K562 (cell line): Measurements from ENCODE around the gene TRAPPC2B. TPM values are rescaled to one million over a fixed set of nuclear protein-coding genes. Genes with fewer than 3 reads are reported as not detected.

Source experiments
- CBX5 ChIP-seq: IDR thresholded peaks from 2 replicates; pipeline ENCODE4 v1.6.1; 2014; ENCODE audit warnings: low read depth, borderline replicate concordance
- GTF2E2 ChIP-seq: fragments of 200-800 bp; sonication (Bioruptor generic); IDR thresholded peaks from 2 replicates; pipeline ENCODE4 v1.6.1; 2016; ENCODE audit warnings: missing genetic modification characterization, missing compliant biosample characterization
- HOMEZ ChIP-seq: fragments of 250-450 bp; sonication (Bioruptor Pico); IDR thresholded peaks from 2 replicates; pipeline ENCODE4 v1.4.0; 2020; ENCODE audit warnings: mild to moderate bottlenecking, moderate library complexity
- NFIC ChIP-seq: fragments of 450-650 bp; IDR thresholded peaks from 2 replicates; pipeline ENCODE4 v1.6.1; 2017; ENCODE audit warnings: mild to moderate bottlenecking, inconsistent platforms
- NR2C2 ChIP-seq, 2 experiments: fragments of 200-800 bp in 1 of 2; sonication (Bioruptor generic) in 1 of 2; sonication (generic) in 1 of 2; formaldehyde crosslinking in 1 of 2; IDR thresholded peaks; 2 replicates each; pipeline versions ENCODE4 v1.6.1 to v1.8.0; 2016 to 2022; ENCODE audit warnings: mild to moderate bottlenecking in 1 of 2, missing compliant biosample characterization in 1 of 2, missing genetic modification characterization in 1 of 2, missing genetic modification reagents in 1 of 2
- POLR2A ChIP-seq: fragments of 450-650 bp; conservative IDR thresholded peaks from 2 replicates; pipeline ENCODE4 v1.6.1; 2016
- RBM25 ChIP-seq: fragments of 200-400 bp; formaldehyde crosslinking; IDR thresholded peaks from 2 replicates; pipeline ENCODE4 v1.6.1; 2018; ENCODE audit warnings: low read length, low read depth, moderate library complexity; ENCODE audit not compliant: severe bottlenecking
- RCOR1 ChIP-seq, 2 experiments: IDR thresholded peaks; 2 replicates each; pipeline ENCODE4 v1.6.1; 2012; ENCODE audit warnings: low read depth in 2 of 2, low read length in 2 of 2, borderline replicate concordance in 1 of 2, improper control_type of control experiment in 1 of 2
- RNF219 ChIP-seq: fragments of 250-450 bp; sonication (Bioruptor Pico); IDR thresholded peaks from 2 replicates; pipeline ENCODE4 v1.5.0; 2022; ENCODE audit warnings: mild to moderate bottlenecking
- ZNF316 ChIP-seq: fragments of 450-650 bp; IDR thresholded peaks from 2 replicates; pipeline ENCODE4 v1.6.1; 2016
- ZNF324 ChIP-seq: fragments of 250-450 bp; sonication (Bioruptor Pico); IDR thresholded peaks from 2 replicates; pipeline ENCODE4 v1.4.0; 2020; ENCODE audit warnings: mild to moderate bottlenecking
- ZNF695 ChIP-seq: fragments of 450-650 bp; formaldehyde crosslinking; IDR thresholded peaks from 2 replicates; pipeline ENCODE4 v1.4.0; 2020; ENCODE audit warnings: mild to moderate bottlenecking, moderate library complexity
- polyA plus RNA-seq, 8 experiments: library from polyadenylated mRNA; depleted of rRNA in 4 of 8; stranded (reverse) in 5 of 8; unstranded in 3 of 8; fragments of >200 nt; fragmentation: Nextera tagmentation in 2 of 8; fragmentation: Illumina TruSeq in 1 of 8; extraction: Ambion mirVana in 2 of 8; extraction: Trizol in 1 of 8; gene quantifications; 2 replicates each; pipeline versions ENCODE4 v1.2.1 to v1.2.3, GENCODE V29; 2011 to 2014; ENCODE audit warnings: inconsistent platforms in 1 of 8, missing spikeins in 1 of 8
- total RNA-seq, 7 experiments: library from RNA; depleted of rRNA in 6 of 7; stranded (reverse); fragments of >200 nt in 6 of 7; fragmentation: Illumina TruSeq in 2 of 7; extraction: Trizol in 2 of 7; gene quantifications; 2 replicates each; pipeline versions ENCODE4 v1.2.1 to v1.2.3, GENCODE V29; 2011 to 2021; ENCODE audit warnings: low replicate concordance in 1 of 7
- TF ChIP-seq, protein P1 (sequence below): fragments of 250-450 bp; sonication (Bioruptor Pico); IDR thresholded peaks from 2 replicates; pipeline ENCODE4 v1.5.0; 2021

TRAPPC2B gene
- total and polyA plus RNA-seq, 9 of the 15 experiments (the other 6 are each of a cell fraction or from before 2014, with no cell fraction given): 2.2 to 20.4 (median 4.6) TPM

- TF ChIP-seq ZNF324 (CRISPR knock-in tag) (no peak), POLR2A (peak; percentile 80), NFIC (no peak), ZNF695 (CRISPR knock-in tag) (no peak), RBM25 (peak; percentile 49), HOMEZ (no peak), CBX5 (no peak), GTF2E2 (0 out of 2 replicates have a peak, but pooled peaks have one; percentile 32), RNF219 (no peak), NR2C2 (CRISPR knock-in tag; IDR thresholded peaks at IDR 0.05) (peak; percentile 46; the same call in 1 of the 2 replicates), NR2C2 (tag; IDR thresholded peaks at IDR 0.05) (peak; percentile 95), RCOR1 (IDR thresholded peaks at IDR 0.05; ENCODE audit: borderline replicate concordance in 1 of 2, low read depth in 2 of 2, low read length in 2 of 2) (no peak), ZNF316 (no peak)
- TF ChIP-seq, protein P1, sequence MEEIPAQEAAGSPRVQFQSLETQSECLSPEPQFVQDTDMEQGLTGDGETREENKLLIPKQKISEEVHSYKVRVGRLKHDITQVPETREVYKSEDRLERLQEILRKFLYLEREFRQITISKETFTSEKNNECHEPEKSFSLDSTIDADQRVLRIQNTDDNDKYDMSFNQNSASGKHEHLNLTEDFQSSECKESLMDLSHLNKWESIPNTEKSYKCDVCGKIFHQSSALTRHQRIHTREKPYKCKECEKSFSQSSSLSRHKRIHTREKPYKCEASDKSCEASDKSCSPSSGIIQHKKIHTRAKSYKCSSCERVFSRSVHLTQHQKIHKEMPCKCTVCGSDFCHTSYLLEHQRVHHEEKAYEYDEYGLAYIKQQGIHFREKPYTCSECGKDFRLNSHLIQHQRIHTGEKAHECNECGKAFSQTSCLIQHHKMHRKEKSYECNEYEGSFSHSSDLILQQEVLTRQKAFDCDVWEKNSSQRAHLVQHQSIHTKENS (CRISPR knock-in tag): no peak
Measured at GRCh38 chr19:57410877-57411671, 47.7 kb downstream of the TRAPPC2B start, which contains the start of gene ZNF17 (continued).

Other genes with a start within 250 kb of the TRAPPC2B start
Only the 7 nearest of the 22 such genes appear.
- gene ZNF460, start 83.1 kb upstream of the TRAPPC2B start, total RNA-seq (2014; rRNA removed): 18.5 and 22.1 TPM in 2 replicates
- gene ZNF460, start 83.1 kb upstream of the TRAPPC2B start, total RNA-seq (2014; rRNA removed; fragmentation: Illumina TruSeq; extraction: Trizol): 36.2 and 36.7 TPM in 2 replicates
- gene ZNF460, start 83.1 kb upstream of the TRAPPC2B start, total RNA-seq (2015; rRNA removed; fragmentation: Illumina TruSeq; extraction: Trizol): 24.7 and 24.9 TPM in 2 replicates
- 28.0 and 29.6 TPM in 2 replicates for gene ZNF460, start 83.1 kb upstream of the TRAPPC2B start, total RNA-seq (2021)
- 16.6 and 23.6 TPM in 2 replicates for gene ZNF460, start 83.1 kb upstream of the TRAPPC2B start, polyA plus RNA-seq (2011; rRNA removed)
- 1.1 and 1.2 TPM in 2 replicates for gene ZNF460, start 83.1 kb upstream of the TRAPPC2B start, polyA plus RNA-seq (2014; fragmentation: Illumina TruSeq; extraction: Trizol)
- gene ZNF460, start 83.1 kb upstream of the TRAPPC2B start, polyA plus RNA-seq (2014; fragmentation: Nextera tagmentation; extraction: Ambion mirVana): under 1 TPM; 0.45 to 0.87 TPM
- 5.6 and 7.1 TPM in 2 replicates for gene ZNF460, start 83.1 kb upstream of the TRAPPC2B start, polyA plus RNA-seq (2014; rRNA removed)
- gene ZNF543, start 43.1 kb upstream of the TRAPPC2B start, total RNA-seq (2014; rRNA removed): 2.4 and 3.0 TPM in 2 replicates
- 5.5 and 6.7 TPM in 2 replicates for gene ZNF543, start 43.1 kb upstream of the TRAPPC2B start, total RNA-seq (2014; rRNA removed; fragmentation: Illumina TruSeq; extraction: Trizol)
- gene ZNF543, start 43.1 kb upstream of the TRAPPC2B start, total RNA-seq (2015; rRNA removed; fragmentation: Illumina TruSeq; extraction: Trizol): 3.8 and 4.5 TPM in 2 replicates
- 3.8 and 4.7 TPM in 2 replicates for gene ZNF543, start 43.1 kb upstream of the TRAPPC2B start, total RNA-seq (2021)
- 1.9 and 2.4 TPM in 2 replicates for gene ZNF543, start 43.1 kb upstream of the TRAPPC2B start, polyA plus RNA-seq (2011; rRNA removed)
- 1.1 and 1.2 TPM in 2 replicates for gene ZNF543, start 43.1 kb upstream of the TRAPPC2B start, polyA plus RNA-seq (2014; fragmentation: Illumina TruSeq; extraction: Trizol)
- gene ZNF543, start 43.1 kb upstream of the TRAPPC2B start, polyA plus RNA-seq (2014; fragmentation: Nextera tagmentation; extraction: Ambion mirVana): under 1 TPM; 0.14 to 0.46 TPM
- 1.5 and 1.6 TPM in 2 replicates for gene ZNF543, start 43.1 kb upstream of the TRAPPC2B start, polyA plus RNA-seq (2014; rRNA removed)
- 2.3 and 3.6 TPM in 2 replicates for gene ZNF304, start 12.3 kb upstream of the TRAPPC2B start, total RNA-seq (2014; rRNA removed)
- gene ZNF304, start 12.3 kb upstream of the TRAPPC2B start, total RNA-seq (2014; rRNA removed; fragmentation: Illumina TruSeq; extraction: Trizol): 4.5 and 5.2 TPM in 2 replicates
- 3.6 and 4.2 TPM in 2 replicates for gene ZNF304, start 12.3 kb upstream of the TRAPPC2B start, total RNA-seq (2015; rRNA removed; fragmentation: Illumina TruSeq; extraction: Trizol)
- 3.6 and 4.2 TPM in 2 replicates for gene ZNF304, start 12.3 kb upstream of the TRAPPC2B start, total RNA-seq (2021)
- 4.3 and 5.5 TPM in 2 replicates for gene ZNF304, start 12.3 kb upstream of the TRAPPC2B start, polyA plus RNA-seq (2011; rRNA removed)
- gene ZNF304, start 12.3 kb upstream of the TRAPPC2B start, polyA plus RNA-seq (2014; fragmentation: Illumina TruSeq; extraction: Trizol): 3.3 and 3.4 TPM in 2 replicates
- 1 to 10 TPM in 1 of 2 experiments, under 1 TPM in 1; 0.82 to 1.0 TPM for gene ZNF304, start 12.3 kb upstream of the TRAPPC2B start, polyA plus RNA-seq (2014; fragmentation: Nextera tagmentation; extraction: Ambion mirVana)
- gene ZNF304, start 12.3 kb upstream of the TRAPPC2B start, polyA plus RNA-seq (2014; rRNA removed): 2.0 and 2.1 TPM in 2 replicates
- 0.09 and 0.41 TPM in 2 replicates for gene ZNF547, start within 50 bp of the TRAPPC2B start, total RNA-seq (2014; rRNA removed)
- gene ZNF547, start within 50 bp of the TRAPPC2B start, total RNA-seq (2014; rRNA removed; fragmentation: Illumina TruSeq; extraction: Trizol): 0.35 and 0.51 TPM in 2 replicates
- 0.30 and 0.40 TPM in 2 replicates for gene ZNF547, start within 50 bp of the TRAPPC2B start, total RNA-seq (2015; rRNA removed; fragmentation: Illumina TruSeq; extraction: Trizol)
- 0.16 and 0.51 TPM in 2 replicates for gene ZNF547, start within 50 bp of the TRAPPC2B start, total RNA-seq (2021)
- 0.96 and 1.0 TPM in 2 replicates for gene ZNF547, start within 50 bp of the TRAPPC2B start, polyA plus RNA-seq (2011; rRNA removed)
- 0.19 and 0.37 TPM in 2 replicates for gene ZNF547, start within 50 bp of the TRAPPC2B start, polyA plus RNA-seq (2014; fragmentation: Illumina TruSeq; extraction: Trizol)
- gene ZNF547, start within 50 bp of the TRAPPC2B start, polyA plus RNA-seq (2014; fragmentation: Nextera tagmentation; extraction: Ambion mirVana): under 1 TPM; 0.27 to 0.30 TPM
- gene ZNF547, start within 50 bp of the TRAPPC2B start, polyA plus RNA-seq (2014; rRNA removed): 0.03 and 0.07 TPM in 2 replicates
- gene ZNF548, start 26.3 kb downstream of the TRAPPC2B start, total RNA-seq (2014; rRNA removed): 4.0 and 5.0 TPM in 2 replicates
- 5.4 and 6.0 TPM in 2 replicates for gene ZNF548, start 26.3 kb downstream of the TRAPPC2B start, total RNA-seq (2014; rRNA removed; fragmentation: Illumina TruSeq; extraction: Trizol)
- 4.6 and 5.8 TPM in 2 replicates for gene ZNF548, start 26.3 kb downstream of the TRAPPC2B start, total RNA-seq (2015; rRNA removed; fragmentation: Illumina TruSeq; extraction: Trizol)
- 3.8 and 4.5 TPM in 2 replicates for gene ZNF548, start 26.3 kb downstream of the TRAPPC2B start, total RNA-seq (2021)
- 6.2 and 8.7 TPM in 2 replicates for gene ZNF548, start 26.3 kb downstream of the TRAPPC2B start, polyA plus RNA-seq (2011; rRNA removed)
- 3.0 and 3.6 TPM in 2 replicates for gene ZNF548, start 26.3 kb downstream of the TRAPPC2B start, polyA plus RNA-seq (2014; fragmentation: Illumina TruSeq; extraction: Trizol)
- 1 to 10 TPM; 1.5 to 2.7 TPM for gene ZNF548, start 26.3 kb downstream of the TRAPPC2B start, polyA plus RNA-seq (2014; fragmentation: Nextera tagmentation; extraction: Ambion mirVana)
- 3.2 and 5.0 TPM in 2 replicates for gene ZNF548, start 26.3 kb downstream of the TRAPPC2B start, polyA plus RNA-seq (2014; rRNA removed)
- 7.7 and 8.0 TPM in 2 replicates for gene ZNF17, start 47.6 kb downstream of the TRAPPC2B start, total RNA-seq (2014; rRNA removed)
- 8.6 and 8.9 TPM in 2 replicates for gene ZNF17, start 47.6 kb downstream of the TRAPPC2B start, total RNA-seq (2014; rRNA removed; fragmentation: Illumina TruSeq; extraction: Trizol)
- gene ZNF17, start 47.6 kb downstream of the TRAPPC2B start, total RNA-seq (2015; rRNA removed; fragmentation: Illumina TruSeq; extraction: Trizol): 6.5 and 6.9 TPM in 2 replicates
- gene ZNF17, start 47.6 kb downstream of the TRAPPC2B start, total RNA-seq (2021): 8.3 and 8.6 TPM in 2 replicates
- gene ZNF17, start 47.6 kb downstream of the TRAPPC2B start, polyA plus RNA-seq (2011; rRNA removed): 6.9 and 7.3 TPM in 2 replicates
- 5.8 and 6.0 TPM in 2 replicates for gene ZNF17, start 47.6 kb downstream of the TRAPPC2B start, polyA plus RNA-seq (2014; fragmentation: Illumina TruSeq; extraction: Trizol)
- 1 to 10 TPM; 5.3 to 6.1 TPM for gene ZNF17, start 47.6 kb downstream of the TRAPPC2B start, polyA plus RNA-seq (2014; fragmentation: Nextera tagmentation; extraction: Ambion mirVana)
- 3.1 and 5.8 TPM in 2 replicates for gene ZNF17, start 47.6 kb downstream of the TRAPPC2B start, polyA plus RNA-seq (2014; rRNA removed)
- gene ZNF749, start 71.8 kb downstream of the TRAPPC2B start, total RNA-seq (2014; rRNA removed): 13.7 and 20.1 TPM in 2 replicates
- 14.8 and 15.6 TPM in 2 replicates for gene ZNF749, start 71.8 kb downstream of the TRAPPC2B start, total RNA-seq (2014; rRNA removed; fragmentation: Illumina TruSeq; extraction: Trizol)
- gene ZNF749, start 71.8 kb downstream of the TRAPPC2B start, total RNA-seq (2015; rRNA removed; fragmentation: Illumina TruSeq; extraction: Trizol): 13.8 and 15.0 TPM in 2 replicates
- 16.3 and 19.2 TPM in 2 replicates for gene ZNF749, start 71.8 kb downstream of the TRAPPC2B start, total RNA-seq (2021)
- gene ZNF749, start 71.8 kb downstream of the TRAPPC2B start, polyA plus RNA-seq (2011; rRNA removed): 28.8 and 33.2 TPM in 2 replicates
- gene ZNF749, start 71.8 kb downstream of the TRAPPC2B start, polyA plus RNA-seq (2014; fragmentation: Illumina TruSeq; extraction: Trizol): 13.7 and 17.5 TPM in 2 replicates
- gene ZNF749, start 71.8 kb downstream of the TRAPPC2B start, polyA plus RNA-seq (2014; fragmentation: Nextera tagmentation; extraction: Ambion mirVana): 1 to 10 TPM; 5.3 to 7.8 TPM
- gene ZNF749, start 71.8 kb downstream of the TRAPPC2B start, polyA plus RNA-seq (2014; rRNA removed): 19.4 and 24.2 TPM in 2 replicates